AG10803 (cell line): ENCODE measurements around the gene BAHCC1.

Experiments
- DNase-seq: peaks from one replicate; pipeline ENCODE4 v3.0.0; 2010; ENCODE audit warnings: low read depth
- H3K4me3 ChIP-seq: 2 replicates; pipeline ENCODE4 v1.5.1; 2011; ENCODE audit warnings: mild to moderate bottlenecking, low read length, control low read depth
- TF ChIP-seq, protein P1 (sequence below): conservative IDR thresholded peaks from 2 replicates; pipeline ENCODE4 v1.5.1; 2011; ENCODE audit warnings: mild to moderate bottlenecking, low read length, control low read depth, inconsistent platforms

The BAHCC1 gene

DNA sequence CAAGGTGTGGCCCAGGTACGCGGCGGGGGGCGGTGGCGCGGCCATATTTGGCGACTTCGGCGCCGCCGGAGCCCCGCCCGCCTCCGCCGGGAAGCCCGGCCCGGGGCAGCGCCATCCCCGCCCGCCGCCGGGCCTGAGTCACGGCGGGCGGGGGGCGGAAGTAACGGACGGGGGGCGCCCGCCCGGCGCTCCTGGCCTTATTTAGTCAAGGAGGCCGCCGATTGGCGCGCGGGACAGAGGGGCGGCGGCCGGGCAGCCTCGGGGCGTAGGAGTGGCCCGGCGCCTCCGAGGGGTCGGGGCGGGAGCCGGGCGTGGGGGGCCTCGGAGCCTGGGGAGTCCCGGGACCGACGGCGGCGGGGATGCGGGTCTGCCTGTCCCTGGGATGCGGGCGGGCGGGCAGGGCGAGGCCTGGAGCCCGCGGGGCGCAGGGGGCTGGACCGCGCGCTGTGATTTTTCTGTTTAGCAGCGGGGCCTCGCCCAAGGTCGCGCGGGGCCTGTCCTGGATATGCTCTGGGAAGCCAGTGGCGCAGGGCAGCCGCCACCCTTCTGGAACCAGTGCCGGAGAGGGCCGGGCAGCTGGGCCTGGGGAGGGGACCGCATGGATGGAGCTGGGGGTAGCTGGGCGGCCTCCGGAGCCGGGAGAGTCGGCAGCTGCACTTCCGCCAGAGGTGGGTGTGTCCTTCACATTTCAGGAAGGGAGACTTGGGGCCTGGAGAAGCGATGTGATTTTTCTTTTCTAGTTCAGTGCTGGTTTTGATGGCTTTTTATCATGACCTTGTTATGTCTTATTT, 119.7 kb downstream of the BAHCC1 start:
- DNase-seq = peak; percentile 87
- peak overlapping the region; percentile 83 for H3K4me3 ChIP-seq
- TF ChIP-seq, protein P1, sequence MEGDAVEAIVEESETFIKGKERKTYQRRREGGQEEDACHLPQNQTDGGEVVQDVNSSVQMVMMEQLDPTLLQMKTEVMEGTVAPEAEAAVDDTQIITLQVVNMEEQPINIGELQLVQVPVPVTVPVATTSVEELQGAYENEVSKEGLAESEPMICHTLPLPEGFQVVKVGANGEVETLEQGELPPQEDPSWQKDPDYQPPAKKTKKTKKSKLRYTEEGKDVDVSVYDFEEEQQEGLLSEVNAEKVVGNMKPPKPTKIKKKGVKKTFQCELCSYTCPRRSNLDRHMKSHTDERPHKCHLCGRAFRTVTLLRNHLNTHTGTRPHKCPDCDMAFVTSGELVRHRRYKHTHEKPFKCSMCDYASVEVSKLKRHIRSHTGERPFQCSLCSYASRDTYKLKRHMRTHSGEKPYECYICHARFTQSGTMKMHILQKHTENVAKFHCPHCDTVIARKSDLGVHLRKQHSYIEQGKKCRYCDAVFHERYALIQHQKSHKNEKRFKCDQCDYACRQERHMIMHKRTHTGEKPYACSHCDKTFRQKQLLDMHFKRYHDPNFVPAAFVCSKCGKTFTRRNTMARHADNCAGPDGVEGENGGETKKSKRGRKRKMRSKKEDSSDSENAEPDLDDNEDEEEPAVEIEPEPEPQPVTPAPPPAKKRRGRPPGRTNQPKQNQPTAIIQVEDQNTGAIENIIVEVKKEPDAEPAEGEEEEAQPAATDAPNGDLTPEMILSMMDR = no peak

DNA sequence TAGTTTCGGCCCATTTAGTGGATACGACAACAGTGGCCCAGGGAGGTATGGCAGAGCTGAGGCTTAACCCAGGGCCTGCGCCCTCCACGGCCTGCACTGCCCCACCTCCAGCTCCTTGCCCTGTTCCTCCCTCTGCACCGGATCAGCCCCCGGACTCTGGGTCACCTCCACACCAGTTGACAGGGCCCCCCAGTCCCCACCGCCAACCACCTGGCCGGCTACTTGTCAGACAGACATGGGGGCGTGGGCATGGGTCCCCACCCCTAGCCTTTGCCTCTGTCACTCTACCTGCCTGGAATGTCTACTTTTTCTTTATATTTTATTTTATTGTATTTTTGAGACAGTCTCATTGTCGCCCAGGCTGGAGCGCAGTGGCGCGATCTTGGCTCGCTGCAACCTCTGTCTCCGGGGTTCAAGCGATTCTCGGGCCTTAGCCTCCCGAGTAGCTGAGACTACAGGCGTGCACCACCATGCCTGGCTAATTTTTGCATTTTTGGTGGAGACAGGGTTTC, 120.3 kb downstream of the BAHCC1 start:
- TF ChIP-seq, protein P1 = no peak
- peak overlapping the region; percentile 83 for H3K4me3 ChIP-seq
- no peak for DNase-seq
